GM21390 (cell line): ENCODE results near the gene UTP11.
A peak's percentile ranks its signal among the peaks of the same experiment; 100 is the strongest.
"Not testable (repeated sequence)": the region's sequence is repeated elsewhere in the genome, so short reads cannot be mapped to it uniquely, and the experiment has no call there.

ENCODE experiments used
- ATAC-seq: cut with Tn5 transposase; IDR thresholded peaks from one replicate; pipeline ENCODE4 v1.9.1; 2021; ENCODE audit not compliant: unreplicated experiment

UTP11 gene

GRCh38 chr1:38027201-38028104, 14.9 kb downstream of the UTP11 start:
- no peak for ATAC-seq

GRCh38 chr1:38028105-38028591, 15.6 kb downstream of the UTP11 start:
- ATAC-seq, result peak; percentile 65

- ATAC-seq, result no peak
Measured at GRCh38 chr1:38028671-38029070, 16.1 kb downstream of the UTP11 start.

- no peak for ATAC-seq
Measured at GRCh38 chr1:38029081-38029681, 16.6 kb downstream of the UTP11 start.

- ATAC-seq, result peak; percentile 45
Measured at GRCh38 chr1:38029685-38030511, 17.4 kb downstream of the UTP11 start.

GRCh38 chr1:38030596-38031512, 18.3 kb downstream of the UTP11 start:
- no peak for ATAC-seq

- ATAC-seq, result no peak
Measured at GRCh38 chr1:38031513-38031866, 19.0 kb downstream of the UTP11 start.

- not testable (repeated sequence) for ATAC-seq
Measured at GRCh38 chr1:38032992-38033391, 20.5 kb downstream of the UTP11 start.

- no peak for ATAC-seq
Measured at GRCh38 chr1:38034871-38035270, 22.3 kb downstream of the UTP11 start.

GRCh38 chr1:38037221-38037939, 24.8 kb downstream of the UTP11 start:
- ATAC-seq, result no peak

GRCh38 chr1:38038861-38039260, 26.3 kb downstream of the UTP11 start:
- ATAC-seq, result no peak

GRCh38 chr1:38039331-38040088, 27.0 kb downstream of the UTP11 start:
- ATAC-seq, result no peak

GRCh38 chr1:38041936-38042834, 29.7 kb downstream of the UTP11 start:
- no peak for ATAC-seq

GRCh38 chr1:38043036-38043747, 30.7 kb downstream of the UTP11 start:
- no peak for ATAC-seq

- no peak for ATAC-seq
Measured at GRCh38 chr1:38044221-38045215, 32.0 kb downstream of the UTP11 start.
